ENCODE data around the gene SLC2A4. TPM values are rescaled to one million over a fixed set of nuclear protein-coding genes. Genes with fewer than 3 reads are reported as not detected.

The SLC2A4 gene
- total RNA-seq, 1 experiment from 2014 or later, result 0.19 TPM

DNA sequence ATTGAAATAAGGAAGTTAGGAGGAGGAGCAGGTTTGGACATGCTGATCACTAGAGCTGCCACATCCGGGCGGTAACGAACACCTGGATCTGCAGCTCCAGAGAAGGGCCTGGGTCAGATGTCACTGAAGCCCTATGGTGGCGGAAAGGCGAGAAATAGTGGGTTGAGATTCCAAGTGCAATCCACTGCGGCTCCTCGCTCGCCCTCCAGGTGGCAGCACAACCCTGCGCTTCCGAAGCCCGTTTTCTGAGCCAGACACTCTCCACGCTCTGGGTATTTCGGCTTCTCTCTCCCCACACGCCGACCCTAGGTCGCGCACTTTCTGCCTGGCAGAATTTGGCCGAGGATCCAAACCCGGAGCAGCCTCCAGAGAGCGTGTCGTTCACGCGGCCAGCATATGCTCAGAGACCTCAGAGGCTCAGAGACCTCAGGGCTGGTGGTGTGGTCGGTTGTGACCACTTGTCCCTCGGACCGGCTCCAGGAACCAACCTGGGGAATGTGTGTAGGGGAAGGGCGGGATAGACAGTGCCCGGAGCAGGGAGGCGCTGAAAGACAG is 922 bp upstream of the SLC2A4 start:
- DNase-seq, result peak; percentile 77
- Mint-ChIP-seq H3K27me3 (ENCODE audit: unreplicated experiment) (peaks cover 14% of the 10 kb centered on the region), H3K36me3 (ENCODE audit: insufficient read depth, unreplicated experiment) (peaks cover 14% of the 10 kb centered on the region), H3K4me1 (ENCODE audit: low read depth, unreplicated experiment) (peaks cover 16% of the 10 kb centered on the region), H3K9me3 (ENCODE audit: low read depth, unreplicated experiment) (no peaks in the 10 kb centered on the region), H3K4me3 (ENCODE audit: low read depth, unreplicated experiment) (peak overlapping the region; percentile 75), H3K27ac (ENCODE audit: unreplicated experiment) (no peak overlapping the region)
- intact Hi-C loops (cut with micrococcal nuclease; ENCODE audit: unreplicated experiment), result loop anchor here (1.0 to 2.0 kb wide), 2 partner anchors 14 to 66 kb away; partner anchors contain the start of gene YBX2
- CTCF ChIA-PET, result interaction anchor here (0.5 to 2.9 kb wide), 5 partner anchors 16 to 280 kb away, joined by 3 to 14 read pairs (median 3); no protein-coding TSS in a partner anchor
- no TSS peak for BruUV-seq (replicated peaks)
- TF ChIP-seq CTCF (IDR thresholded peaks at IDR 0.05; ENCODE audit: unreplicated experiment), result peak; percentile 81

DNA sequence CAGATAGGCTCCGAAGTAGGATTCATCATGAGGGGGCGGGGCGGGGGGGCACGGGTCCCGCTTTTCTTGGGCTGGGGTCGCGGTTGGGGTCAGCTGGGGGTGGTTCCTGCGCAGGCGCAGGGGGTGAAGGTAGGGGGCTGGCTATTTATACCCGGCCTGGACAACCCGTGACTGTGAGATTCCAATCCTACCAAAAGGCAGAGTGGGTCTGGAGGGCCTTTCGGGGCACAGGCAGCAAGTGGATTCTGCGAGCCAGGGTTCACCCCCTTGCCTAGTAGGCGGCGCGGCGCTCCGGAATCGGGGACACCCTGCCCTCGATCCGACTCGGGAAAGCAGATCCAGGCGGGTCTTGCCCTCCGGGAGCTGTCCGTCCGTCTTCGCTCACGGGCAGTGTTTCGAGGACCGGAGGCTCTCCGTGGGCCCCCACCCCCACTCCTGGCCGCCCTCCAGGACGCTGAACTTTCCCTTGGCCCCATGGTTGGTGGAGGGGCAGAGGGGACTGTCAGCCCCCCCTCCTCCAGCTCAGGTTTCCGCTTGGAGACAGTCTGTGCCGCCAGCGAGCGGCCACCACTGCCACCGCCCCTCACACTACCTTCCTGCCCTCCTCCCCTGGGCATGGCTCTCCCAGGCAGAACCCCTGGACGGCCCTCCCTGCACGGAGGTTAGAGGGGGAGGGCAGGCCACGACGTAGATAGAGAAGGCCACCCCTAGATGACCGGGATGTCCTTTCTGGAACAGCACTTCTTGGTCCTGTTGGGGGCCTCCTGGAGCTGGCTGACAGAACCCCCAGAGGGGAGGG is 634 bp downstream of the SLC2A4 start:
- intact Hi-C loops (cut with micrococcal nuclease; ENCODE audit: unreplicated experiment), result loop anchor here (2.0 kb wide), 1 partner anchor 13 kb away; the partner anchor contains the start of gene YBX2
- BruUV-seq (replicated peaks), result no TSS peak

GRCh38 chr17:7282752-7283321 is 1.3 kb downstream of the SLC2A4 start:
- no peak for TF ChIP-seq CTCF (IDR thresholded peaks at IDR 0.05; ENCODE audit: unreplicated experiment)
- peaks cover 16% of the 10 kb centered on the region for H3K4me1 Mint-ChIP-seq (ENCODE audit: low read depth, unreplicated experiment)
- intact Hi-C loops (cut with micrococcal nuclease; ENCODE audit: unreplicated experiment), result no loop called here
- H3K4me3 Mint-ChIP-seq (ENCODE audit: low read depth, unreplicated experiment), result peak overlapping the region; percentile 19
- H3K9me3 Mint-ChIP-seq (ENCODE audit: low read depth, unreplicated experiment), result no peaks in the 10 kb centered on the region
- H3K27ac Mint-ChIP-seq (ENCODE audit: unreplicated experiment), result no peak overlapping the region
- BruUV-seq (replicated peaks), result no TSS peak
- no peak for DNase-seq
- H3K36me3 Mint-ChIP-seq (ENCODE audit: insufficient read depth, unreplicated experiment), result peaks cover 14% of the 10 kb centered on the region
- H3K27me3 Mint-ChIP-seq (ENCODE audit: unreplicated experiment), result peaks cover 34% of the 10 kb centered on the region
- CTCF ChIA-PET, result no interaction called here

More for the DNA sequence above, 634 bp downstream of the SLC2A4 start:
- CTCF ChIA-PET, result no interaction called here
- peaks cover 14% of the 10 kb centered on the region for H3K36me3 Mint-ChIP-seq (ENCODE audit: insufficient read depth, unreplicated experiment)
- peaks cover 16% of the 10 kb centered on the region for H3K4me1 Mint-ChIP-seq (ENCODE audit: low read depth, unreplicated experiment)
- TF ChIP-seq CTCF (IDR thresholded peaks at IDR 0.05; ENCODE audit: unreplicated experiment), result no peak
- H3K27ac Mint-ChIP-seq (ENCODE audit: unreplicated experiment), result no peak overlapping the region
- H3K4me3 Mint-ChIP-seq (ENCODE audit: low read depth, unreplicated experiment), result peak overlapping the region; percentile 75
- H3K9me3 Mint-ChIP-seq (ENCODE audit: low read depth, unreplicated experiment), result no peaks in the 10 kb centered on the region
- no peak for DNase-seq
- H3K27me3 Mint-ChIP-seq (ENCODE audit: unreplicated experiment), result peaks cover 27% of the 10 kb centered on the region

DNA sequence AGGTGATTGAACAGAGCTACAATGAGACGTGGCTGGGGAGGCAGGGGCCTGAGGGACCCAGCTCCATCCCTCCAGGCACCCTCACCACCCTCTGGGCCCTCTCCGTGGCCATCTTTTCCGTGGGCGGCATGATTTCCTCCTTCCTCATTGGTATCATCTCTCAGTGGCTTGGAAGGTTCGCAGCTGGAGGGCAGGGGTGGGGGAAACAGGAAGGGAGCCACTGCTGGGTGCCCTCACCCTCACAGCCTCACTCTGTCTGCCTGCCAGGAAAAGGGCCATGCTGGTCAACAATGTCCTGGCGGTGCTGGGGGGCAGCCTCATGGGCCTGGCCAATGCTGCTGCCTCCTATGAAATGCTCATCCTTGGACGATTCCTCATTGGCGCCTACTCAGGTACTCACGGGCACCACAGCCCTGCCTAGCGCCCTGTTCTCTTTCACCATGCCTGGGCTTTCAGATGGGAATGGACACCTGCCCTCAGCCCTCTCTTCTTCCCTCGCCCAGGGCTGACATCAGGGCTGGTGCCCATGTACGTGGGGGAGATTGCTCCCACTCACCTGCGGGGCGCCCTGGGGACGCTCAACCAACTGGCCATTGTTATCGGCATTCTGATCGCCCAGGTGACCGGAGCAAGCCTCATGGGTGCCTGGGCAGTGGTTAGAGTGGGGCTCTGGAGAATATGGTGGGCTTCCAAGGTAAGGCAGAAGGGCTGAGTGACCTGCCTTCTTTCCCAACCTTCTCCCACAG is 2.1 kb downstream of the SLC2A4 start:
- TF ChIP-seq CTCF (IDR thresholded peaks at IDR 0.05; ENCODE audit: unreplicated experiment), result no peak
- Mint-ChIP-seq H3K4me3 (ENCODE audit: low read depth, unreplicated experiment) (no peak overlapping the region), H3K9me3 (ENCODE audit: low read depth, unreplicated experiment) (no peaks in the 10 kb centered on the region), H3K36me3 (ENCODE audit: insufficient read depth, unreplicated experiment) (peaks cover 14% of the 10 kb centered on the region), H3K27ac (ENCODE audit: unreplicated experiment) (no peak overlapping the region), H3K27me3 (ENCODE audit: unreplicated experiment) (peaks cover 42% of the 10 kb centered on the region), H3K4me1 (ENCODE audit: low read depth, unreplicated experiment) (peaks cover 16% of the 10 kb centered on the region)
- BruUV-seq (replicated peaks), result no TSS peak
- intact Hi-C loops (cut with micrococcal nuclease; ENCODE audit: unreplicated experiment), result no loop called here
- DNase-seq, result no peak
- CTCF ChIA-PET, result no interaction called here

All from Calu3 (cell line).